ENCODE results near the gene VSTM4.

DNA sequence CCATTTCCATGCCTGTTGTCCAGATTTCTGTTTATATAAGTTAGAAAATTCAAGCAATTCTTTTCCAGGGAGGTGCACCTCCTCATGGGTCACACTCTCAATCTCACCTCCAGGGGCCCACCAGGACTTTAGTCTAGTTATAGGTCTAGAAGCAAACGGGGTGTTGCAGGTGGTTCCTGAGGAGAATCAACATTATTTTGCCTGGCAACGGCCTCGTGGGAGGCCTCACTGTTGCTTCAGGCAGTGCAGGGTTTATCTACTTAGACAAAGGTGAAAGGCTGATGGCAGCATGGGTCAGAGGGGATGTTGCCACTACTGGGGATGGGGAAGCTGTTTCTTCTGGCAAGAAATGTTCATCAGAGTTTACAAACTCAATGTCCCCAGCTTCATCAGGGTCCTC, 119.0 kb downstream of the VSTM4 start:
- TF ChIP-seq, protein P1, sequence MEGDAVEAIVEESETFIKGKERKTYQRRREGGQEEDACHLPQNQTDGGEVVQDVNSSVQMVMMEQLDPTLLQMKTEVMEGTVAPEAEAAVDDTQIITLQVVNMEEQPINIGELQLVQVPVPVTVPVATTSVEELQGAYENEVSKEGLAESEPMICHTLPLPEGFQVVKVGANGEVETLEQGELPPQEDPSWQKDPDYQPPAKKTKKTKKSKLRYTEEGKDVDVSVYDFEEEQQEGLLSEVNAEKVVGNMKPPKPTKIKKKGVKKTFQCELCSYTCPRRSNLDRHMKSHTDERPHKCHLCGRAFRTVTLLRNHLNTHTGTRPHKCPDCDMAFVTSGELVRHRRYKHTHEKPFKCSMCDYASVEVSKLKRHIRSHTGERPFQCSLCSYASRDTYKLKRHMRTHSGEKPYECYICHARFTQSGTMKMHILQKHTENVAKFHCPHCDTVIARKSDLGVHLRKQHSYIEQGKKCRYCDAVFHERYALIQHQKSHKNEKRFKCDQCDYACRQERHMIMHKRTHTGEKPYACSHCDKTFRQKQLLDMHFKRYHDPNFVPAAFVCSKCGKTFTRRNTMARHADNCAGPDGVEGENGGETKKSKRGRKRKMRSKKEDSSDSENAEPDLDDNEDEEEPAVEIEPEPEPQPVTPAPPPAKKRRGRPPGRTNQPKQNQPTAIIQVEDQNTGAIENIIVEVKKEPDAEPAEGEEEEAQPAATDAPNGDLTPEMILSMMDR (conservative IDR thresholded peaks at IDR 0.05 in 1 of 2, IDR thresholded peaks at IDR 0.05 in 1 of 2; ENCODE audit: low read depth in 1 of 2, low read length in 2 of 2) = no peak
- no peak for TF ChIP-seq EZH2 (IDR thresholded peaks at IDR 0.05; ENCODE audit: low read length, missing control alignments)
